Measurements from ENCODE around the gene SPRR1B. TPM values are rescaled to one million over a fixed set of nuclear protein-coding genes. Genes with fewer than 3 reads are reported as not detected.

SPRR1B gene
- total RNA-seq, 1 donor from 2014 or later: not detected

GRCh38 chr1:153057375-153057774 lies 26.4 kb downstream of the SPRR1B start, which contains the start of gene SPRR2A:
TSS of gene SPRR2A (minus strand) at chr1:153057512. CDS start at chr1:153056735, 777 bp downstream.
- no peaks in the 10 kb centered on the region for H3K9me3 Mint-ChIP-seq
- no peak within 1 kb of the TSS for H3K27ac Mint-ChIP-seq
- intact Hi-C loops (cut with micrococcal nuclease): no loop called here
- no peaks in the 10 kb centered on the region for H3K36me3 Mint-ChIP-seq (ENCODE audit: low read depth)
- H3K27me3 Mint-ChIP-seq (ENCODE audit: low read depth): peaks cover 18% of the 10 kb centered on the region
- H3K4me3 Mint-ChIP-seq (ENCODE audit: low read depth): no peak within 1 kb of the TSS
- no peak for DNase-seq (ENCODE audit: low spot score)
- H3K4me1 Mint-ChIP-seq (ENCODE audit: low read depth): no peaks in the 10 kb centered on the region

GRCh38 chr1:153058154-153058553 lies 27.2 kb downstream of the SPRR1B start:
- Mint-ChIP-seq H3K4me1 (ENCODE audit: low read depth) (no peaks in the 10 kb centered on the region), H3K4me3 (ENCODE audit: low read depth) (no peak overlapping the region), H3K27ac (no peak overlapping the region), H3K36me3 (ENCODE audit: low read depth) (no peaks in the 10 kb centered on the region), H3K27me3 (ENCODE audit: low read depth) (peaks cover 14% of the 10 kb centered on the region), H3K9me3 (no peaks in the 10 kb centered on the region)
- no peak for DNase-seq (ENCODE audit: low spot score)
- intact Hi-C loops (cut with micrococcal nuclease): no loop called here

DNA sequence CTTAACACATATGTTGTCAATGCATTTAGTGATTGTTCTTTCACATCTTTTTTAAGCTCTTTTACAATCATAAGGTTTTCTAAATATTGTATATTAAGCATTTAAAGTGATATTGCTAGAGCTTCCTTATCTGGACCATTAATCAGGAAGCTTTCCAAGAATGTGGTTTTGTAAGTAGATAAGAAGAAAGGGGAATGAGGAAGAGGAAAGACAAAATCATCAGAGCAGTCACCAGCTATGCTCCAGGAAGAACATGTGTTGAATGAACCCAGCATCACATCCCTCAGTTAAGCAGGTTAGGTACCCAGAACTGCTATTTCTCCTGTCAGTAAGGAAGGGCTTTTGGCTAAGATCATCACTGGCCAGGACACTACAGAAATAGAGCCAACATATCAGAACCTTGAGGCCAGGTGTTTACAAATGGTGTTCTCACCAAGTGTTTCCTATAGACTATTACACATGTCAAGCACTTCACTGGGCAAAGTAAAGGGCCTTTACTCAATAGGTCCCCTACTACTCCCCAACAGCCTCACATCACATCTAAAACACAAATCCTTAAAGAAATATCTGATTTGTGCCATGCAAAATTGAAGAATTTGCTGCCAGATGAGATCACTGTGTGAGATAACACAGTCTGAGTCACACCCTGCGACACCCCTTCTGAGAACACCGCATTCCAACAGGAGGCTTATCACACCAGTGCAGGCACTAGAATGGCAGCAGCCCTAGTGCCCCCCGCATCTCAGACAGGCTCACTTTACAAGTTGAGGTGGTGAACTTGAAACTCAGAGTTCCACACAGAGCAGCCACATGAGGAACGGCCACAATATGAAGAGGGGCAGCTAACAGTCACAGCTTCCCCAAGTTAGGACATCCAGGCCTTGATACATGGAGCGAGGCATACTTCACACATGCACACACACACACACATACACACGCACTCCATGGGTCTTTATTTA lies 28.1 kb downstream of the SPRR1B start:
- DNase-seq (ENCODE audit: low spot score): no peak
- Mint-ChIP-seq H3K36me3 (ENCODE audit: low read depth) (no peaks in the 10 kb centered on the region), H3K4me3 (ENCODE audit: low read depth) (no peak overlapping the region), H3K4me1 (ENCODE audit: low read depth) (no peaks in the 10 kb centered on the region), H3K27me3 (ENCODE audit: low read depth) (peaks cover 13% of the 10 kb centered on the region), H3K9me3 (no peaks in the 10 kb centered on the region), H3K27ac (no peak overlapping the region)
- intact Hi-C loops (cut with micrococcal nuclease): no loop called here

GRCh38 chr1:153070243-153070642 lies 39.2 kb downstream of the SPRR1B start:
- H3K9me3 Mint-ChIP-seq: no peaks in the 10 kb centered on the region
- DNase-seq (ENCODE audit: low spot score): no peak
- no peak overlapping the region for H3K4me3 Mint-ChIP-seq (ENCODE audit: low read depth)
- H3K27me3 Mint-ChIP-seq (ENCODE audit: low read depth): peaks cover 8% of the 10 kb centered on the region
- H3K4me1 Mint-ChIP-seq (ENCODE audit: low read depth): no peaks in the 10 kb centered on the region
- H3K27ac Mint-ChIP-seq: no peak overlapping the region
- intact Hi-C loops (cut with micrococcal nuclease): no loop called here
- no peaks in the 10 kb centered on the region for H3K36me3 Mint-ChIP-seq (ENCODE audit: low read depth)

DNA sequence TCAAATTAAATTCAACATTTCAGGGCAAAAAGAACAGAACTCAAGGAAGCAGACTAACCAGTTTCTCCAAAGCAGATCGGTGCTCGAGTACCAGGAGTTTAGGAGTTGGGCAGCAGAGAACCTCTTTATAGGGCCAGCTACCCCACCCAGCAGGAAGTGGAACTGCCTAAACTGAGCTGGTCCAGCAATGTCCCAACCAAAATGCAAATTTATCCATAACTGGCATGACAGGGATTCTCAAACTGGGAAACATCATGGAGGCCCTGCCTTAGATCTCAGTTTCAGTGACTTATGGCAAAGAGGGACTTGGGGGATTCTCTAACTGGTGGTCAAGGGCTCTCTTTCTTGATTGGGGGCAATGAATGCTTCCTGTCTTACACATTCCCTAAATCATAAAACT lies 40.5 kb downstream of the SPRR1B start, which contains the start of gene SPRR2B:
TSS of gene SPRR2B (minus strand) at position 101 of the 400 bp plus-strand sequence. CDS start 772 bp downstream, outside the sequence.
- Mint-ChIP-seq H3K4me3 (ENCODE audit: low read depth) (no peak within 1 kb of the TSS), H3K27me3 (ENCODE audit: low read depth) (peaks cover 4% of the 10 kb centered on the region), H3K4me1 (ENCODE audit: low read depth) (no peaks in the 10 kb centered on the region), H3K36me3 (ENCODE audit: low read depth) (no peaks in the 10 kb centered on the region), H3K27ac (no peak within 1 kb of the TSS), H3K9me3 (no peaks in the 10 kb centered on the region)
- intact Hi-C loops (cut with micrococcal nuclease): no loop called here
- no peak for DNase-seq (ENCODE audit: low spot score)

- Mint-ChIP-seq H3K27me3 (ENCODE audit: low read depth) (peaks cover 4% of the 10 kb centered on the region), H3K4me3 (ENCODE audit: low read depth) (no peak overlapping the region), H3K9me3 (no peaks in the 10 kb centered on the region), H3K27ac (no peak overlapping the region), H3K4me1 (ENCODE audit: low read depth) (no peaks in the 10 kb centered on the region), H3K36me3 (ENCODE audit: low read depth) (no peaks in the 10 kb centered on the region)
- intact Hi-C loops (cut with micrococcal nuclease): no loop called here
- no peak for DNase-seq (ENCODE audit: low spot score)
Observed at GRCh38 chr1:153072806-153073726, 42.1 kb downstream of the SPRR1B start.

DNA sequence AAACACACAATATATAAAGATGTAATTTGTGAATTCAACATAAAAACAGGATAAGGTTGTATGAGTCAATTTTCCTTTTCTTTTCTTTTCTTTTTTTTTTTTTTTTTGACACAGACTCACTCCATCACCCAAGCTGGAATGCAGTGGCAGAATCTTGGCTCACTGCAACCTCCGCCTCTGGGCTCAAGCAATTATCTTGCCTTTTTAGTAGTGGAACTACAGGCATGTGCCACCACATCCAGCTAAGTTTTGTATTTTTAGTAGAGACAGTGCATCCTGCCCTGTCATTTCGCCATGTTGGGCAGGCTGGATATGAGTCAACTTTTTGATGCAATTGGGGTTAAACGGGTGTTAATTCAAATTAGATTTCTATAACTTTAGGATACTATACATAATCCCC lies 50.7 kb downstream of the SPRR1B start:
- no peak for DNase-seq (ENCODE audit: low spot score)
- Mint-ChIP-seq H3K27me3 (ENCODE audit: low read depth) (peaks cover 7% of the 10 kb centered on the region), H3K27ac (no peak overlapping the region), H3K4me3 (ENCODE audit: low read depth) (no peak overlapping the region), H3K36me3 (ENCODE audit: low read depth) (no peaks in the 10 kb centered on the region), H3K4me1 (ENCODE audit: low read depth) (no peaks in the 10 kb centered on the region), H3K9me3 (peaks cover 6% of the 10 kb centered on the region)
- intact Hi-C loops (cut with micrococcal nuclease): no loop called here

Other genes starting within 250 kb of the SPRR1B start
- not detected in 2 replicates for gene LCE1E, start 244.9 kb upstream of the SPRR1B start, total RNA-seq
- not detected in 2 replicates for gene LCE1D, start 234.5 kb upstream of the SPRR1B start, total RNA-seq
- not detected in 2 replicates for gene LCE1C, start 224.6 kb upstream of the SPRR1B start, total RNA-seq
- not detected in 2 replicates for gene LCE1B, start 219.2 kb upstream of the SPRR1B start, total RNA-seq
- not detected in 2 replicates for gene LCE1A, start 203.7 kb upstream of the SPRR1B start, total RNA-seq
- not detected in 2 replicates for gene LCE6A, start 188.3 kb upstream of the SPRR1B start, total RNA-seq
- gene LCE7A, start 171.2 kb upstream of the SPRR1B start, total RNA-seq: not detected in 2 replicates
- gene SMCP, start 152.9 kb upstream of the SPRR1B start, total RNA-seq: not detected in 2 replicates
- not detected in 2 replicates for gene IVL, start 122.7 kb upstream of the SPRR1B start, total RNA-seq
- not detected in 2 replicates for gene SPRR5, start 84.0 kb upstream of the SPRR1B start, total RNA-seq
- not detected in 2 replicates for gene SPRR4, start 60.6 kb upstream of the SPRR1B start, total RNA-seq
- gene SPRR1A, start 47.1 kb upstream of the SPRR1B start, total RNA-seq: not detected in 2 replicates
- gene SPRR3, start 29.5 kb upstream of the SPRR1B start, total RNA-seq: not detected in 2 replicates
- not detected in 2 replicates for gene SPRR2D, start 9.9 kb downstream of the SPRR1B start, total RNA-seq
- not detected in 2 replicates for gene SPRR2A, start 26.3 kb downstream of the SPRR1B start, total RNA-seq
- gene SPRR2B, start 40.4 kb downstream of the SPRR1B start, total RNA-seq: not detected in 2 replicates
- not detected in 2 replicates for gene SPRR2E, start 63.3 kb downstream of the SPRR1B start, total RNA-seq
- not detected in 2 replicates for gene SPRR2F, start 82.3 kb downstream of the SPRR1B start, total RNA-seq
- gene SPRR2G, start 119.7 kb downstream of the SPRR1B start, total RNA-seq: not detected in 2 replicates
- not detected in 2 replicates for gene LELP1, start 172.2 kb downstream of the SPRR1B start, total RNA-seq
- gene PRR9, start 186.4 kb downstream of the SPRR1B start, total RNA-seq: not detected in 2 replicates
- not detected in 2 replicates for gene LORICRIN, start 228.5 kb downstream of the SPRR1B start, total RNA-seq

Data from activated T-helper 2 cell treated with anti-CD3 and anti-CD28 coated beads, Interferon-gamma antibody, Interleukin-2, Interleukin-4, amounts not matched to agents 10 μg/mL and 5 μg/mL and 100 μg/mL, durations not matched to agents 14 hours and 24 hours and 36 hours (primary cell).